MM.1S (cell line): ENCODE measurements around the gene WNT10A.

Source experiments
- EZH2phosphoT487 ChIP-seq: fragments of 300-600 bp; sonication (generic); IDR thresholded peaks from 2 replicates; pipeline ENCODE4 v1.6.1; 2018; ENCODE audit warnings: antibody characterized with exemption, low read length
- TF ChIP-seq, protein P1 (sequence below): fragments of 300-600 bp; sonication (generic); IDR thresholded peaks from 2 replicates; pipeline ENCODE4 v1.5.1; 2016; ENCODE audit warnings: antibody characterized with exemption, low read length, mixed read lengths

DNA sequence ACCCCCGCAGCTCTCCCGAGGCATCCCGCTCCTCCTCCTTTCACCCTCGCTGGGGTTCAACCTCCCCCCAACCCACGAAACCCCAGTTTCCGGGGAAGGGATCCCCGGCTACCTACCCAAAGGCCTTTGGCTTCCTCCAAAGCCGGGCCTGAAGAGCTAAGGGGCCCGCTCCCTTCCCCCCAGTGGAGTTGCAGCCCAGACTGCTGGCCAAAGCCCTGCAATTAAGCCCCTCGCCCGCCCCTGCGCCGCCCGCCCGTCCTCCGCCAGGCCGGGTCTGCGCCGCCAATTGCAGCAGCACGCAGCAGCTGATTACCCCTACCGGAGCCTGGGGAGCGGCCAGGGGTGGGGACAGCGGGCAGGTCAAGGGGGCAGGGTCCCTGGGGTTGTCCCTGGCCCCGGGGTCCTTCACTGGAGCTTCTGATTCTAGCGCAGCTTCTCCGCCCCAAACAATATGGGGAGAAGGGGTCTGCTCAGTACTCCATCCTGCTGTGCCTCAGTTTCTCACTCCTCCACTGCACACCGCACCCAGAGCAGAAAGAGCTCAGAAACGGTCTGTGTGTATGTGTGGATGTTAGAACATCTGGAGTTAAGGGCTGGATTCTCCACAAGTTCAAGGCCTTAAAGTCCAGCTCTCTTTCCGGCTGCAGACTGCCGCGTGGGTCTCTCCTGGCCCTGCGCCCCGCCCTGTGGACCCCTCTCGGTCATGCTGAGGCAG lies 16.9 kb downstream of the WNT10A start:
- TF ChIP-seq, protein P1, sequence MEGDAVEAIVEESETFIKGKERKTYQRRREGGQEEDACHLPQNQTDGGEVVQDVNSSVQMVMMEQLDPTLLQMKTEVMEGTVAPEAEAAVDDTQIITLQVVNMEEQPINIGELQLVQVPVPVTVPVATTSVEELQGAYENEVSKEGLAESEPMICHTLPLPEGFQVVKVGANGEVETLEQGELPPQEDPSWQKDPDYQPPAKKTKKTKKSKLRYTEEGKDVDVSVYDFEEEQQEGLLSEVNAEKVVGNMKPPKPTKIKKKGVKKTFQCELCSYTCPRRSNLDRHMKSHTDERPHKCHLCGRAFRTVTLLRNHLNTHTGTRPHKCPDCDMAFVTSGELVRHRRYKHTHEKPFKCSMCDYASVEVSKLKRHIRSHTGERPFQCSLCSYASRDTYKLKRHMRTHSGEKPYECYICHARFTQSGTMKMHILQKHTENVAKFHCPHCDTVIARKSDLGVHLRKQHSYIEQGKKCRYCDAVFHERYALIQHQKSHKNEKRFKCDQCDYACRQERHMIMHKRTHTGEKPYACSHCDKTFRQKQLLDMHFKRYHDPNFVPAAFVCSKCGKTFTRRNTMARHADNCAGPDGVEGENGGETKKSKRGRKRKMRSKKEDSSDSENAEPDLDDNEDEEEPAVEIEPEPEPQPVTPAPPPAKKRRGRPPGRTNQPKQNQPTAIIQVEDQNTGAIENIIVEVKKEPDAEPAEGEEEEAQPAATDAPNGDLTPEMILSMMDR, result no peak
- TF ChIP-seq EZH2phosphoT487, result no peak
